C4-2B (cell line): ENCODE measurements around the gene SEMA5A.

Experiments
- CTCF ChIP-seq: fragments of 450-650 bp; conservative IDR thresholded peaks from 2 replicates; pipeline ENCODE4 v1.5.1; 2017; ENCODE audit warnings: mild to moderate bottlenecking
- ZFX ChIP-seq: fragments of 450-650 bp; IDR thresholded peaks from 2 replicates; pipeline ENCODE4 v1.6.1; 2017

- TF ChIP-seq CTCF (no peak), ZFX (no peak)
Measured at GRCh38 chr5:9515436-9515835, 30.4 kb downstream of the SEMA5A start.
